ENCODE results near the gene SWSAP1.

DNA sequence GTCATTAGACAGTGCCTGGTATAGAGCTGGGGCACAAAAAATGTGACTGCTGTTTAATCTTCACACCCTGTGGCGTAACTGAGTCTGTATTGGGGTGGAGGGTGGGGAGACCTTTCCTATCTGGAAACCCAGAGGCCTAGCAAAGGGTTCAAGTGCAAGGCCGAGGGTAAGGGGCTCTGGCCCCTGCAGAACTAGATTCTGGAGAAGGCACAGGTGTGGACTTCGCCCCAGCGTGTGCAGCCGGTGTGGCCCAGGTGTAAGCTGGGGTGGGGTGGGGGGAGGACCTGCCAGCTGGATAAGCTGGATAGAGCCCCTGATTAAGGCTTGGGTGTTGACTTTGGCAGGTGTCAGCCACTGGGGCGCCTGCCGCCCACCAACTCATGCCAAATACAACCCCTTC, 36.3 kb upstream of the SWSAP1 start:
- TF ChIP-seq, protein P1, sequence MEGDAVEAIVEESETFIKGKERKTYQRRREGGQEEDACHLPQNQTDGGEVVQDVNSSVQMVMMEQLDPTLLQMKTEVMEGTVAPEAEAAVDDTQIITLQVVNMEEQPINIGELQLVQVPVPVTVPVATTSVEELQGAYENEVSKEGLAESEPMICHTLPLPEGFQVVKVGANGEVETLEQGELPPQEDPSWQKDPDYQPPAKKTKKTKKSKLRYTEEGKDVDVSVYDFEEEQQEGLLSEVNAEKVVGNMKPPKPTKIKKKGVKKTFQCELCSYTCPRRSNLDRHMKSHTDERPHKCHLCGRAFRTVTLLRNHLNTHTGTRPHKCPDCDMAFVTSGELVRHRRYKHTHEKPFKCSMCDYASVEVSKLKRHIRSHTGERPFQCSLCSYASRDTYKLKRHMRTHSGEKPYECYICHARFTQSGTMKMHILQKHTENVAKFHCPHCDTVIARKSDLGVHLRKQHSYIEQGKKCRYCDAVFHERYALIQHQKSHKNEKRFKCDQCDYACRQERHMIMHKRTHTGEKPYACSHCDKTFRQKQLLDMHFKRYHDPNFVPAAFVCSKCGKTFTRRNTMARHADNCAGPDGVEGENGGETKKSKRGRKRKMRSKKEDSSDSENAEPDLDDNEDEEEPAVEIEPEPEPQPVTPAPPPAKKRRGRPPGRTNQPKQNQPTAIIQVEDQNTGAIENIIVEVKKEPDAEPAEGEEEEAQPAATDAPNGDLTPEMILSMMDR (IDR thresholded peaks at IDR 0.05; ENCODE audit: low read length) = no peak
- no peak for TF ChIP-seq EZH2 (IDR thresholded peaks at IDR 0.05; ENCODE audit: borderline replicate concordance, low read length)
